MM.1S (cell line): Measurements from ENCODE around the gene DNAJC6.
A peak's percentile ranks its signal among the peaks of the same experiment; 100 is the strongest.

Source experiments
- DNase-seq: peaks from one replicate; pipeline ENCODE4 v3.0.0-alpha.2; 2015
- H2AFZ ChIP-seq: fragments of 300-600 bp; sonication (generic); 2 replicates; pipeline ENCODE4 v1.6.0; 2016; ENCODE audit warnings: antibody characterized with exemption, low read length
- H3F3A ChIP-seq: fragments of 300-600 bp; sonication (generic); 2 replicates; pipeline ENCODE4 v1.6.1; 2016; ENCODE audit warnings: mild to moderate bottlenecking, antibody characterized with exemption, low read length, moderate library complexity, mixed read lengths; ENCODE audit not compliant: insufficient read depth
- H3K27ac ChIP-seq: fragments of 300-600 bp; sonication (generic); 2 replicates; pipeline ENCODE4 v1.5.1; 2016; ENCODE audit warnings: mild to moderate bottlenecking, low read length
- H3K27me3 ChIP-seq: fragments of 300-600 bp; sonication (generic); replicated peaks from 2 replicates; pipeline ENCODE4 v1.6.0; 2016; ENCODE audit warnings: low read length; ENCODE audit not compliant: insufficient read depth
- H3K36me3 ChIP-seq: fragments of 300-600 bp; sonication (generic); replicated peaks from 2 replicates; pipeline ENCODE4 v1.6.1; 2016; ENCODE audit warnings: mild to moderate bottlenecking, low read length, mixed read lengths; ENCODE audit not compliant: insufficient read depth
- H3K4me1 ChIP-seq: fragments of 300-600 bp; sonication (generic); 2 replicates; pipeline ENCODE4 v1.6.1; 2016; ENCODE audit warnings: low read length, mixed read lengths
- H3K4me2 ChIP-seq: fragments of 300-600 bp; sonication (generic); 2 replicates; pipeline ENCODE4 v1.6.0; 2016; ENCODE audit warnings: low read depth, low read length
- H3K4me3 ChIP-seq: fragments of 300-600 bp; sonication (generic); 2 replicates; pipeline ENCODE4 v1.5.1; 2016; ENCODE audit warnings: low read length, mixed read lengths
- H3K79me2 ChIP-seq: fragments of 300-600 bp; sonication (generic); 2 replicates; pipeline ENCODE4 v1.6.1; 2016; ENCODE audit warnings: mixed run types, low read length, mixed read lengths
- H3K9ac ChIP-seq: fragments of 300-600 bp; sonication (generic); 2 replicates; pipeline ENCODE4 v1.6.1; 2016; ENCODE audit warnings: low read length, mixed read lengths
- H3K9me2 ChIP-seq: fragments of 300-600 bp; sonication (generic); replicated peaks from 2 replicates; pipeline ENCODE4 v1.6.1; 2016; ENCODE audit warnings: mild to moderate bottlenecking, low read length, mixed read lengths; ENCODE audit not compliant: insufficient read depth
- H3K9me3 ChIP-seq: fragments of 300-600 bp; sonication (generic); replicated peaks from 2 replicates; pipeline ENCODE4 v1.6.1; 2016; ENCODE audit warnings: mild to moderate bottlenecking, low read length, mixed read lengths; ENCODE audit not compliant: insufficient read depth
- H4K20me1 ChIP-seq: fragments of 300-600 bp; sonication (generic); 2 replicates; pipeline ENCODE4 v1.6.1; 2016; ENCODE audit warnings: mild to moderate bottlenecking, low read length, moderate library complexity, mixed read lengths; ENCODE audit not compliant: insufficient read depth
- CTCF ChIP-seq: fragments of 300-600 bp; sonication (generic); IDR thresholded peaks from 2 replicates; pipeline ENCODE4 v1.5.1; 2016; ENCODE audit warnings: antibody characterized with exemption, low read length, mixed read lengths
- EZH2 ChIP-seq: fragments of 300-600 bp; sonication (generic); optimal IDR thresholded peaks from 2 replicates; pipeline ENCODE3; 2017; ENCODE audit warnings: low read depth, mild to moderate bottlenecking, antibody characterized with exemption, low read length, mixed read lengths
- EZH2phosphoT487 ChIP-seq: fragments of 300-600 bp; sonication (generic); IDR thresholded peaks from 2 replicates; pipeline ENCODE4 v1.6.1; 2018; ENCODE audit warnings: antibody characterized with exemption, low read length

DNAJC6 gene

GRCh38 chr1:65418522-65419185 lies 109.3 kb downstream of the DNAJC6 start:
- peaks cover 25% of the 10 kb centered on the region for H3K79me2 ChIP-seq
- peak overlapping the region; percentile 92 for H3K4me3 ChIP-seq
- peaks cover 17% of the 10 kb centered on the region for H3F3A ChIP-seq
- H3K4me2 ChIP-seq = peak overlapping the region; percentile 90
- H3K4me1 ChIP-seq = peaks cover 17% of the 10 kb centered on the region
- no peak for DNase-seq
- H3K9me3 ChIP-seq = no peaks in the 10 kb centered on the region
- peak overlapping the region; percentile 99 for H2AFZ ChIP-seq
- peak overlapping the region; percentile 80; the same call in 1 of the 2 replicates for H3K9ac ChIP-seq
- no peaks in the 10 kb centered on the region for H3K36me3 ChIP-seq
- H3K27me3 ChIP-seq = no peaks in the 10 kb centered on the region
- H3K27ac ChIP-seq = peak overlapping the region; percentile 83; the same call in 1 of the 2 replicates
- H3K9me2 ChIP-seq = no peaks in the 10 kb centered on the region
- TF ChIP-seq EZH2 (no peak), CTCF (no peak), EZH2phosphoT487 (no peak)
- no peaks in the 10 kb centered on the region for H4K20me1 ChIP-seq

DNA sequence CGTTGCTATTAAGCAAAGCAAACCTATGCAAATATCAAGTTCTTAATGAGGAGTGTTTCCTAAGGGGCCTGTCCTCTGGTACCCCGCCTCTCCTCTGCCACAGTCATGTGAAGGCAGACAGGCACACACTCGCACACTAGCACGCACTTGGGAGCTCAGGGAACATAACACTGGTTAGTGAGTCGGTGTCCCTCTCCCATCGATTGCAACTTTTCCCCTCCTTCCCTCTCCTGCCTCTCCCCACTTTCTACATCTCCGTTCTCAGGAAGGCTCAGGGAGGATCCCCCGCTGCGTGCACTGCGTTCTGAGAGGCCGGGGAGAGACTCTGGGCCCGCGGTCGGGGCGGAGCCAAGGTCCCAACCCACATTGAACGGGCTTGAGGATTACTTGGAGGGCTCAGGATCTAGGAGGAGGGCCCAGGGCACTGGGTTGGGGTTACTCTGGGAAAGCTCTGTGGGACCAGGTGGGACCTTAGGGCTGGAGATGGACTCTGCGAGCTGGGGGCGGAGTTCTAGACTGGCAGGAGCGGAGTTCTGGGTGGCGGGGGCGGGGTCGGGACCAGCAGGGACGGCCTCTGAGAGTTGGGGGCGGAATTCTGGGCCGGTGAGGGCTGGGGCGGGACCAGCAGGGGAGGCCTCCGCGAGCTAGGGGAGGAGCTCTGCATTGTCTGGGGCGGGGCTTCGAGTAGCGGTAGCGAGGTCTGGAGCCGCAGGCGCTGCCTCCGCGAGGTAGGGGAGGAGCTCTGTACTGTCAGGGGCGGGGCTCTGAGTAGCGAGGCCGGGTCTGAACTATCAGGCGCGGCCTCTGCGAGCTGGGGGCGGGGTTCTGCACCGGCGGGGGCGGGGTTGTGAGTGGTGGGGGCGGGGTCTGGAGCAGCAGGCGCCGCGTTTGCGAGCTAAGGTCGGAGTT lies 110.6 kb downstream of the DNAJC6 start:
- Histone ChIP-seq H4K20me1 (no peaks in the 10 kb centered on the region), H3K27ac (peak overlapping the region; percentile 83), H3K4me3 (peak overlapping the region; percentile 94), H3K4me1 (peaks cover 17% of the 10 kb centered on the region), H3K9ac (peak overlapping the region; percentile 80), H3K4me2 (peak overlapping the region; percentile 90), H3K27me3 (no peaks in the 10 kb centered on the region), H3K79me2 (peaks cover 29% of the 10 kb centered on the region), H2AFZ (peak overlapping the region; percentile 99), H3K36me3 (no peaks in the 10 kb centered on the region), H3F3A (peaks cover 17% of the 10 kb centered on the region), H3K9me3 (no peaks in the 10 kb centered on the region), H3K9me2 (no peaks in the 10 kb centered on the region)
- DNase-seq = peak; percentile 98
- no peak for TF ChIP-seq EZH2
- TF ChIP-seq EZH2phosphoT487 = no peak
- no peak for TF ChIP-seq CTCF

GRCh38 chr1:65420590-65421350 lies 111.4 kb downstream of the DNAJC6 start, which contains the start of the genes LEPR and LEPROT:
Gene LEPR, plus strand, starts transcription at chr1:65420668. Its CDS starts 144,898 bp downstream, at chr1:65565566.
Gene LEPROT, plus strand, starts transcription at chr1:65420668. Its CDS starts 57 bp downstream, at chr1:65420725.
- Histone ChIP-seq H3K36me3 (no peaks in the 10 kb centered on the region), H3K4me3 (peak within 1 kb of the TSS; percentile 94), H2AFZ (peak within 1 kb of the TSS; percentile 99), H3K27me3 (no peaks in the 10 kb centered on the region), H3K4me2 (peak within 1 kb of the TSS; percentile 90), H4K20me1 (no peaks in the 10 kb centered on the region), H3K9me3 (no peaks in the 10 kb centered on the region), H3K9ac (peak within 1 kb of the TSS; percentile 80), H3K4me1 (peaks cover 17% of the 10 kb centered on the region), H3K79me2 (peaks cover 29% of the 10 kb centered on the region), H3K9me2 (no peaks in the 10 kb centered on the region), H3K27ac (peak within 1 kb of the TSS; percentile 83), H3F3A (peaks cover 17% of the 10 kb centered on the region)
- TF ChIP-seq EZH2 (no peak), CTCF (no peak), EZH2phosphoT487 (no peak)
- peak; percentile 18 for DNase-seq
